GM19463 (cell line): ENCODE data around the gene GPR137B.
A peak's percentile ranks its signal among the peaks of the same experiment; 100 is the strongest.
"Not testable (repeated sequence)": the region's sequence is repeated elsewhere in the genome, so short reads cannot be mapped to it uniquely, and the experiment has no call there.

Experiments
- ATAC-seq: cut with Tn5 transposase; IDR thresholded peaks from one replicate; pipeline ENCODE4 v1.9.1; 2021; ENCODE audit warnings: mild to moderate bottlenecking, moderate library complexity; ENCODE audit not compliant: unreplicated experiment

The GPR137B gene

GRCh38 chr1:236159704-236160539 is 17.6 kb downstream of the GPR137B start:
- ATAC-seq = peak; percentile 45

- no peak for ATAC-seq
These were observed 18.3 kb downstream of the GPR137B start for GRCh38 chr1:236160540-236161127.

- no peak for ATAC-seq
These were observed 18.9 kb downstream of the GPR137B start for GRCh38 chr1:236161230-236161629.

- ATAC-seq = not testable (repeated sequence)
These were observed 19.4 kb downstream of the GPR137B start for GRCh38 chr1:236161755-236162154.

- no peak for ATAC-seq
These were observed 21.3 kb downstream of the GPR137B start for GRCh38 chr1:236163463-236164153.

GRCh38 chr1:236164273-236164672 is 21.9 kb downstream of the GPR137B start:
- no peak for ATAC-seq

- no peak for ATAC-seq
These were observed 23.1 kb downstream of the GPR137B start for GRCh38 chr1:236165238-236165981.

GRCh38 chr1:236166041-236166440 is 23.7 kb downstream of the GPR137B start:
- ATAC-seq = no peak

GRCh38 chr1:236167154-236167553 is 24.8 kb downstream of the GPR137B start:
- ATAC-seq = no peak

GRCh38 chr1:236167578-236167977 is 25.2 kb downstream of the GPR137B start:
- ATAC-seq = no peak

GRCh38 chr1:236168716-236169429 is 26.5 kb downstream of the GPR137B start:
- no peak for ATAC-seq

GRCh38 chr1:236172041-236172579 is 29.8 kb downstream of the GPR137B start:
- no peak for ATAC-seq

GRCh38 chr1:236173174-236173767 is 30.9 kb downstream of the GPR137B start:
- no peak for ATAC-seq

- ATAC-seq = peak; percentile 77
These were observed 33.5 kb downstream of the GPR137B start for GRCh38 chr1:236175642-236176336.

GRCh38 chr1:236176337-236177336 is 34.3 kb downstream of the GPR137B start:
- ATAC-seq = no peak

- no peak for ATAC-seq
These were observed 37.3 kb downstream of the GPR137B start for GRCh38 chr1:236179634-236180033.

GRCh38 chr1:236181059-236181458 is 38.7 kb downstream of the GPR137B start:
- no peak for ATAC-seq

- ATAC-seq = no peak
These were observed 43.3 kb downstream of the GPR137B start for GRCh38 chr1:236185687-236186086.
